MM.1S (cell line): Measurements from ENCODE around the gene ZNF853.

Source experiments
- DNase-seq: peaks from one replicate; pipeline ENCODE4 v3.0.0-alpha.2; 2015
- H2AFZ ChIP-seq: fragments of 300-600 bp; sonication (generic); 2 replicates; pipeline ENCODE4 v1.6.0; 2016; ENCODE audit warnings: antibody characterized with exemption, low read length
- H3F3A ChIP-seq: fragments of 300-600 bp; sonication (generic); 2 replicates; pipeline ENCODE4 v1.6.1; 2016; ENCODE audit warnings: mild to moderate bottlenecking, antibody characterized with exemption, low read length, moderate library complexity, mixed read lengths; ENCODE audit not compliant: insufficient read depth
- H3K27ac ChIP-seq: fragments of 300-600 bp; sonication (generic); 2 replicates; pipeline ENCODE4 v1.5.1; 2016; ENCODE audit warnings: mild to moderate bottlenecking, low read length
- H3K27me3 ChIP-seq: fragments of 300-600 bp; sonication (generic); replicated peaks from 2 replicates; pipeline ENCODE4 v1.6.0; 2016; ENCODE audit warnings: low read length; ENCODE audit not compliant: insufficient read depth
- H3K36me3 ChIP-seq: fragments of 300-600 bp; sonication (generic); replicated peaks from 2 replicates; pipeline ENCODE4 v1.6.1; 2016; ENCODE audit warnings: mild to moderate bottlenecking, low read length, mixed read lengths; ENCODE audit not compliant: insufficient read depth
- H3K4me1 ChIP-seq: fragments of 300-600 bp; sonication (generic); 2 replicates; pipeline ENCODE4 v1.6.1; 2016; ENCODE audit warnings: low read length, mixed read lengths
- H3K4me2 ChIP-seq: fragments of 300-600 bp; sonication (generic); 2 replicates; pipeline ENCODE4 v1.6.0; 2016; ENCODE audit warnings: low read depth, low read length
- H3K4me3 ChIP-seq: fragments of 300-600 bp; sonication (generic); 2 replicates; pipeline ENCODE4 v1.5.1; 2016; ENCODE audit warnings: low read length, mixed read lengths
- H3K79me2 ChIP-seq: fragments of 300-600 bp; sonication (generic); 2 replicates; pipeline ENCODE4 v1.6.1; 2016; ENCODE audit warnings: mixed run types, low read length, mixed read lengths
- H3K9ac ChIP-seq: fragments of 300-600 bp; sonication (generic); 2 replicates; pipeline ENCODE4 v1.6.1; 2016; ENCODE audit warnings: low read length, mixed read lengths
- H3K9me2 ChIP-seq: fragments of 300-600 bp; sonication (generic); replicated peaks from 2 replicates; pipeline ENCODE4 v1.6.1; 2016; ENCODE audit warnings: mild to moderate bottlenecking, low read length, mixed read lengths; ENCODE audit not compliant: insufficient read depth
- H3K9me3 ChIP-seq: fragments of 300-600 bp; sonication (generic); replicated peaks from 2 replicates; pipeline ENCODE4 v1.6.1; 2016; ENCODE audit warnings: mild to moderate bottlenecking, low read length, mixed read lengths; ENCODE audit not compliant: insufficient read depth
- H4K20me1 ChIP-seq: fragments of 300-600 bp; sonication (generic); 2 replicates; pipeline ENCODE4 v1.6.1; 2016; ENCODE audit warnings: mild to moderate bottlenecking, low read length, moderate library complexity, mixed read lengths; ENCODE audit not compliant: insufficient read depth
- CTCF ChIP-seq: fragments of 300-600 bp; sonication (generic); IDR thresholded peaks from 2 replicates; pipeline ENCODE4 v1.5.1; 2016; ENCODE audit warnings: antibody characterized with exemption, low read length, mixed read lengths
- EZH2 ChIP-seq: fragments of 300-600 bp; sonication (generic); optimal IDR thresholded peaks from 2 replicates; pipeline ENCODE3; 2017; ENCODE audit warnings: low read depth, mild to moderate bottlenecking, antibody characterized with exemption, low read length, mixed read lengths
- EZH2phosphoT487 ChIP-seq: fragments of 300-600 bp; sonication (generic); IDR thresholded peaks from 2 replicates; pipeline ENCODE4 v1.6.1; 2018; ENCODE audit warnings: antibody characterized with exemption, low read length

ZNF853 gene

GRCh38 chr7:6590645-6591110, 24.7 kb upstream of the ZNF853 start:
- peak overlapping the region; percentile 100 for H3K4me3 ChIP-seq
- no peaks in the 10 kb centered on the region for H4K20me1 ChIP-seq
- no peaks in the 10 kb centered on the region for H3K36me3 ChIP-seq
- TF ChIP-seq CTCF, result no peak
- TF ChIP-seq EZH2, result no peak
- TF ChIP-seq EZH2phosphoT487, result no peak
- peak; percentile 31 for DNase-seq
- H3K27me3 ChIP-seq, result no peaks in the 10 kb centered on the region
- no peaks in the 10 kb centered on the region for H3K9me3 ChIP-seq
- peak overlapping the region; percentile 77 for H3K9ac ChIP-seq
- peaks cover 23% of the 10 kb centered on the region for H3K79me2 ChIP-seq
- peaks cover 7% of the 10 kb centered on the region; the same call in 1 of the 2 replicates for H3K4me1 ChIP-seq
- H3K27ac ChIP-seq, result peak overlapping the region; percentile 32; the same call in 1 of the 2 replicates
- peak overlapping the region; percentile 67 for H3K4me2 ChIP-seq
- H2AFZ ChIP-seq, result peak overlapping the region; percentile 86
- peaks cover 8% of the 10 kb centered on the region for H3F3A ChIP-seq
- no peaks in the 10 kb centered on the region for H3K9me2 ChIP-seq

- no peaks in the 10 kb centered on the region for H4K20me1 ChIP-seq
- H3K36me3 ChIP-seq, result peaks cover 3% of the 10 kb centered on the region; the same call in 1 of the 2 replicates
- DNase-seq, result no peak
- H3K27ac ChIP-seq, result no peak overlapping the region
- no peaks in the 10 kb centered on the region for H3K9me2 ChIP-seq
- no peaks in the 10 kb centered on the region for H3K9me3 ChIP-seq
- no peak overlapping the region for H3K4me2 ChIP-seq
- H3K4me1 ChIP-seq, result no peaks in the 10 kb centered on the region
- no peak overlapping the region for H3K4me3 ChIP-seq
- no peaks in the 10 kb centered on the region for H3K27me3 ChIP-seq
- H3K9ac ChIP-seq, result no peak overlapping the region
- TF ChIP-seq CTCF (no peak), EZH2phosphoT487 (no peak), EZH2 (no peak)
- no peak overlapping the region for H2AFZ ChIP-seq
- H3F3A ChIP-seq, result no peaks in the 10 kb centered on the region
- no peaks in the 10 kb centered on the region for H3K79me2 ChIP-seq
Measured at GRCh38 chr7:6600093-6600492, 15.3 kb upstream of the ZNF853 start.

DNA sequence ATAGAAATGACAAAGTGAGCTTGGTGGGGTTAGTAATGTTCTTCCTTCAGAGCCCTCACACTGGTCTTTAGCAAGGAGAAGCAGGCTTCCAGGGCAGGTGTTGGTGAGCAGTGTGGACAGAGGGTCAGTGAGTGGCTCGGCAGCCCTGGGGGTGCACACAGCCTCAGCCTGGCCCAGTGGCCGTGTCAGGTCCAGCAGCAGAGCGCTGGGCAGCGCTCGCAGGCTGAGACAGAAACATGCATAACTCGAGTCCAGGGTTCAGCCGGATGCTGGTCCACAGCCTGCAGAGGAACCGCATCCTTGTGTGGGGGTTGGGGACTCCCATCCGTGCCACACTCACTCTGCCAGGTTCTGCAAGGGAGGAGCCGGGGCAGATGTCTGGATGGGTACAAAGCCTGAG, 11.0 kb upstream of the ZNF853 start:
- Histone ChIP-seq H3F3A (no peaks in the 10 kb centered on the region), H2AFZ (no peak overlapping the region), H3K27ac (no peak overlapping the region), H3K27me3 (no peaks in the 10 kb centered on the region), H3K4me1 (no peaks in the 10 kb centered on the region), H3K9ac (no peak overlapping the region), H3K36me3 (no peaks in the 10 kb centered on the region), H3K4me2 (no peak overlapping the region), H3K79me2 (no peaks in the 10 kb centered on the region), H3K9me2 (no peaks in the 10 kb centered on the region), H4K20me1 (no peaks in the 10 kb centered on the region), H3K4me3 (no peak overlapping the region), H3K9me3 (no peaks in the 10 kb centered on the region)
- DNase-seq, result no peak
- TF ChIP-seq EZH2phosphoT487 (no peak), EZH2 (no peak), CTCF (no peak)
